ENCODE measurements around the gene KCNQ1OT1.

KCNQ1OT1 gene

GRCh38 chr11:2671748-2672147, 28.0 kb downstream of the KCNQ1OT1 start:
- DNase-seq (ENCODE audit: low read depth) = no peak
- H3K4me3 ChIP-seq (ENCODE audit: low read depth, low read length) = no peak overlapping the region
- no peak for TF ChIP-seq CTCF (conservative IDR thresholded peaks at IDR 0.05; ENCODE audit: low read depth, low read length)

- TF ChIP-seq CTCF (conservative IDR thresholded peaks at IDR 0.05; ENCODE audit: low read depth, low read length) = no peak
- DNase-seq (ENCODE audit: low read depth) = no peak
These were observed 29.2 kb downstream of the KCNQ1OT1 start for GRCh38 chr11:2670541-2671100.

GRCh38 chr11:2669634-2670469, 29.9 kb downstream of the KCNQ1OT1 start:
- DNase-seq (ENCODE audit: low read depth) = no peak
- no peak overlapping the region for H3K4me3 ChIP-seq (ENCODE audit: low read depth, low read length)
- no peak for TF ChIP-seq CTCF (conservative IDR thresholded peaks at IDR 0.05; ENCODE audit: low read depth, low read length)

More at GRCh38 chr11:2670541-2671100, 29.2 kb downstream of the KCNQ1OT1 start:
- no peak overlapping the region for H3K4me3 ChIP-seq (ENCODE audit: low read depth, low read length)

GRCh38 chr11:2668876-2669275, 30.9 kb downstream of the KCNQ1OT1 start:
- no peak for DNase-seq (ENCODE audit: low read depth)
- TF ChIP-seq CTCF (conservative IDR thresholded peaks at IDR 0.05; ENCODE audit: low read depth, low read length) = no peak
- H3K4me3 ChIP-seq (ENCODE audit: low read depth, low read length) = no peak overlapping the region

GRCh38 chr11:2667940-2668339, 31.9 kb downstream of the KCNQ1OT1 start:
- no peak for DNase-seq (ENCODE audit: low read depth)
- H3K4me3 ChIP-seq (ENCODE audit: low read depth, low read length) = no peak overlapping the region
- no peak for TF ChIP-seq CTCF (conservative IDR thresholded peaks at IDR 0.05; ENCODE audit: low read depth, low read length)

- no peak for DNase-seq (ENCODE audit: low read depth)
- no peak overlapping the region for H3K4me3 ChIP-seq (ENCODE audit: low read depth, low read length)
- no peak for TF ChIP-seq CTCF (conservative IDR thresholded peaks at IDR 0.05; ENCODE audit: low read depth, low read length)
These were observed 32.8 kb downstream of the KCNQ1OT1 start for GRCh38 chr11:2666828-2667570.
